Adrenal gland (tissue), 12 donors: Measurements from ENCODE around the gene YTHDF1. TPM values are rescaled to one million over a fixed set of nuclear protein-coding genes. Genes with fewer than 3 reads are reported as not detected.

Source experiments
- DNase-seq, 7 donors: peaks; one replicate each; pipeline ENCODE4 v3.0.0-alpha.2; 2019 to 2020
- H3K27ac ChIP-seq, 5 donors: fragments of 200-600 bp; sonication (generic) in 4 of 5; 1 replicate in 3 of 5; 2 replicates in 2 of 5; pipeline versions ENCODE4 v1.5.1 to v1.8.0; 2016 to 2020; ENCODE audit warnings: mild to moderate bottlenecking in 1 of 5
- H3K27me3 ChIP-seq: fragments of 200-600 bp; 2 replicates; pipeline ENCODE4 v1.8.0; 2021
- H3K36me3 ChIP-seq, 2 donors: fragments of 200-600 bp; replicated peaks in 1 of 2; 1 replicate in 1 of 2; 2 replicates in 1 of 2; pipeline versions ENCODE4 v1.5.1 to v1.8.0; 2018 to 2022
- H3K4me1 ChIP-seq, 2 donors: fragments of 200-600 bp; replicated peaks in 1 of 2; 1 replicate in 1 of 2; 2 replicates in 1 of 2; pipeline versions ENCODE4 v1.5.1 to v1.8.0; 2018 to 2021
- H3K4me3 ChIP-seq, 4 donors: fragments of 200-600 bp; sonication (generic) in 3 of 4; one replicate each; pipeline ENCODE4 v1.5.1; 2016 to 2018
- H3K9me3 ChIP-seq, 3 donors: fragments of 200-600 bp; sonication (generic) in 1 of 3; replicated peaks in 1 of 3; 1 replicate in 2 of 3; 2 replicates in 1 of 3; pipeline versions ENCODE4 v1.5.1 to v1.8.0; 2016 to 2021
- POLR2A ChIP-seq, 2 donors: fragments of 450-650 bp; IDR thresholded peaks; one replicate each; pipeline ENCODE4 v1.6.1; 2017; ENCODE audit warnings: antibody characterized with exemption in 2 of 2, mild to moderate bottlenecking in 2 of 2, moderate library complexity in 1 of 2
- WGBS, 4 donors: extraction: QIAGEN DNeasy Blood & Tissue Kit in 2 of 4; methylation state at CpG; one replicate each; pipeline versions ENCODE4 v1.1.5 to v1.1.7; 2013 to 2017; 5-methylcytosine and 5-hydroxymethylcytosine counted together
- intact Hi-C, 2 donors: fragments of 100-400 bp; cut with DNase I; formaldehyde crosslinking; loops; one replicate each; pipeline versions ENCODE4 v1.14.1 to v1.15.0; 2022 to 2023
- polyA plus RNA-seq, 3 donors: library from polyadenylated mRNA; stranded (reverse); fragments of 200-250 nt in 2 of 3; fragments of 350-450 nt in 1 of 3; fragmentation: Illumina TruSeq in 1 of 3; extraction: RNeasy Lipid Tissue Mini Kit (QIAGEN cat#74804) in 1 of 3; gene quantifications; one replicate each; pipeline ENCODE4 v1.2.3, GENCODE V29; 2013 to 2014
- total RNA-seq, 9 donors: library from RNA; depleted of rRNA in 4 of 9; stranded (reverse); fragments of >200 nt in 4 of 9; fragments of 120-200 nt in 1 of 9; fragmentation: NEBNext Ultra II Directional in 1 of 9; extraction: Animal tissue kit (Norgen Biotek cat#: 25700) in 1 of 9; gene quantifications; one replicate each; pipeline versions ENCODE4 v1.1.0 to v1.2.4, GENCODE V29; 2013 to 2023
- TF ChIP-seq, protein P1 (sequence below), 6 experiments: fragments of 450-650 bp in 4 of 6; fragments of 200-600 bp in 2 of 6; sonication (generic) in 1 of 6; IDR thresholded peaks; 1 replicate in 5 of 6; 2 replicates in 1 of 6; pipeline versions ENCODE4 v1.5.1 to v1.8.0; 2016 to 2021; ENCODE audit warnings: antibody characterized with exemption in 6 of 6, mild to moderate bottlenecking in 2 of 6, moderate library complexity in 1 of 6
- donor health status: healthy with polysubstance abuse.
- donor health status: Bipolar disorder and iron deficiency.
- donor health status: DM: yes; HTN: yes; CAD: no.
- donor health status: DM: no; HTN: no; CAD: no.
- donor health status: DM: no; HTN: no; CAD: no.
- donor health status: DM: yes; HTN: yes; CAD: no.

The YTHDF1 gene
- total and polyA plus RNA-seq, 12 donors = 18.1 to 41.9 (median 32.5) TPM

DNA sequence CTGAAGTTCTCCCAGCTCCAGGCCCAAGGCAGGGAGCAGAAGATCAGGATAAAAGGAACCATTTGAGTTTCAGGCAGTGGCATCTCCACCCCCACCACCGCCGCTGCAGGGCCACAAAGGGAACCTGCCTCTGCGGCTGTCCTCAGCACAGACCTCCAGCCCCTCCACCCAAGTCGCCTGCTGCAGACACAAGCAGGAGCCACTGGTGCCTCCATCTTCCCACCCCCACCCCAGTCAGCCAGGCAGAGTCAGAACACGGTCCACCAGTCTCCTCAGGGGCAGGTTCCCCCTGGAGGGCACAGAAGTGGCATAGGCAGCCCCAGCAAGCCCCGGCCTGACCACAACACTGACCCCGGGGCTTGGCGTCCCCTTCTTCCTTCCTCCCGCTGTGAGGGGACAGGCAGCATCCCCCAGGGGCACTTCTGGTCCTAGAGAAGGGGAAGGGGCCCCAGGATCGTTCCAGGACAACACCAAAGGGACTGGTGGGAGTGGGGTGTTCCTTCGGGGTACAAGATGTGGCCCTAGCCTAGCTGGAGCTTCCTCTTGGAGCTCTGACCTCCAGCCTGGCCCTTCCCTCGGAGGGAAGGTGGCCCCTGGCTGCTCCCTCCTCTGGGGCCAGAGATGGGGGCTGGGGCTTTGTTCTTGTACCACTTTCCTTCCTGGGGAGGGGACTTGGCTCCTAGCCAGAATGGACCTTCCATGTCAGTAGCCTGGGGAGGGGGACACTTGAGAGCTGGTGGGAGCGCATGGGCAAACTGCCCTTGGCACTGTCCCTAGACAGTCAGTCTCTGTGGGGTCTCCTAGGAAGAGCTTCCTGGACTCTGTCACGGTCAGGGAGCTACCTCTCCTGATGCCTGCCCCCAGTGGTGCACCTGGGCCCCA is 36.0 kb downstream of the YTHDF1 start:
- TF ChIP-seq POLR2A (IDR thresholded peaks at IDR 0.05) = no peak
- TF ChIP-seq, protein P1, sequence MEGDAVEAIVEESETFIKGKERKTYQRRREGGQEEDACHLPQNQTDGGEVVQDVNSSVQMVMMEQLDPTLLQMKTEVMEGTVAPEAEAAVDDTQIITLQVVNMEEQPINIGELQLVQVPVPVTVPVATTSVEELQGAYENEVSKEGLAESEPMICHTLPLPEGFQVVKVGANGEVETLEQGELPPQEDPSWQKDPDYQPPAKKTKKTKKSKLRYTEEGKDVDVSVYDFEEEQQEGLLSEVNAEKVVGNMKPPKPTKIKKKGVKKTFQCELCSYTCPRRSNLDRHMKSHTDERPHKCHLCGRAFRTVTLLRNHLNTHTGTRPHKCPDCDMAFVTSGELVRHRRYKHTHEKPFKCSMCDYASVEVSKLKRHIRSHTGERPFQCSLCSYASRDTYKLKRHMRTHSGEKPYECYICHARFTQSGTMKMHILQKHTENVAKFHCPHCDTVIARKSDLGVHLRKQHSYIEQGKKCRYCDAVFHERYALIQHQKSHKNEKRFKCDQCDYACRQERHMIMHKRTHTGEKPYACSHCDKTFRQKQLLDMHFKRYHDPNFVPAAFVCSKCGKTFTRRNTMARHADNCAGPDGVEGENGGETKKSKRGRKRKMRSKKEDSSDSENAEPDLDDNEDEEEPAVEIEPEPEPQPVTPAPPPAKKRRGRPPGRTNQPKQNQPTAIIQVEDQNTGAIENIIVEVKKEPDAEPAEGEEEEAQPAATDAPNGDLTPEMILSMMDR (IDR thresholded peaks at IDR 0.05) = no peak
- no peak for DNase-seq
- peaks cover 71% of the 10 kb centered on the region for H3K27me3 ChIP-seq
- WGBS, 4 donors = 7 to 35% (median 22%) methylated on average over 3 to 14 of the region's 14 CpGs
- intact Hi-C loops = loop anchor here (5.0 to 10.0 kb wide), 3 partner anchors 52 to 125 kb away; no protein-coding TSS in a partner anchor
- H3K9me3 ChIP-seq = no peaks in the 10 kb centered on the region
- H3K4me1 ChIP-seq = peaks cover 0 to 20% of the 10 kb centered on the region in 2 donors
- H3K36me3 ChIP-seq = no peaks in the 10 kb centered on the region
- H3K4me3 ChIP-seq = no peak overlapping the region
- no peak overlapping the region for H3K27ac ChIP-seq

DNA sequence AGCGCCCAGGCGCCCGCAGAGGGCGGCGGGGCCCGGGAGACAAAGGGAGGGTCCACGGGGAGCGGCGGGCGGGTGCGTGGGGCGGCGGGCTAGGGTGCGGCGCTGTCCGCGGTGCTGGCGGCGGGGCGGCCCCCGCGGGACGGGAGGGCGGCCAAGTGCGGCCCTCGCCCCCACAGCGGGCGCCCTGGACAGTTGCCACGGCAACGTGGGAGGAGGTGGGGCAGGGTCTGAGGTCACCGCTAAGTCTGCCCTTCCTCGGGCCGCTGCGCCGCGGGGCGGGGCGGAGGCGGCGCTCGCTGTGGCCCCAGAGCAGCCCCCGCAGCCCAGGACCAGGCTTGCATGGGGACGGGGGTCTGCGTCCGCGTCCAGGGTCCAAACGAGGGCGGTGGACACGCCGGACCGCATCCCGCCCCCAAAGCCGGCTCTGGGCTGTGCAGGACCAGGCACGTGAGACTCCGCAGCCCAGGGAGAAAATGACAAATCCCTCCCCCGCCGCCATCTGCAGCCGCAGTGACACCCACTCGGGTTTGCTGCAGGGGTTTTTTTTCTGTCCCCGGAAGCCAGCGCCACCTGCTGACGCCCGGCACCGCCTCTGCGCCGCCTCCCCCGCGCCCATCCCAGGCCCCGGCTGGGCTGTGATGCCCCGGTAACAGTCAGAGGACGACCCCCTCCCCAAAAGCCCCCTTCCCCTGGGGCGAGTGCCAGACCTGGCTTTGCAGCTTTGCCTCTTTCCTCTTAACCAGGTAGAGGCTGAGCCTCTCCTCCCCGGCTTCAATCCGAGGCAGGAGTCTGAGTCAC is 36.8 kb downstream of the YTHDF1 start:
- intact Hi-C loops = loop anchor here (5.0 to 10.0 kb wide), 2 partner anchors 122 to 124 kb away; no protein-coding TSS in a partner anchor
- no peaks in the 10 kb centered on the region for H3K36me3 ChIP-seq
- H3K27ac ChIP-seq = no peak overlapping the region
- no peaks in the 10 kb centered on the region for H3K9me3 ChIP-seq
- TF ChIP-seq POLR2A (IDR thresholded peaks at IDR 0.05) = no peak
- TF ChIP-seq, protein P1 (IDR thresholded peaks at IDR 0.05) = peak; percentile 14 to 45 (median 30)
- 1 to 5% (median 3%) methylated on average over 6 to 74 of the region's 74 CpGs for WGBS, 4 donors
- peak in 6 of 7 donors; percentile 21 to 33 (median 24) for DNase-seq
- H3K4me3 ChIP-seq = peak overlapping the region in 1 of 4 donors; percentile 12
- H3K4me1 ChIP-seq = peaks cover 0 to 20% of the 10 kb centered on the region in 2 donors
- peaks cover 80% of the 10 kb centered on the region for H3K27me3 ChIP-seq

DNA sequence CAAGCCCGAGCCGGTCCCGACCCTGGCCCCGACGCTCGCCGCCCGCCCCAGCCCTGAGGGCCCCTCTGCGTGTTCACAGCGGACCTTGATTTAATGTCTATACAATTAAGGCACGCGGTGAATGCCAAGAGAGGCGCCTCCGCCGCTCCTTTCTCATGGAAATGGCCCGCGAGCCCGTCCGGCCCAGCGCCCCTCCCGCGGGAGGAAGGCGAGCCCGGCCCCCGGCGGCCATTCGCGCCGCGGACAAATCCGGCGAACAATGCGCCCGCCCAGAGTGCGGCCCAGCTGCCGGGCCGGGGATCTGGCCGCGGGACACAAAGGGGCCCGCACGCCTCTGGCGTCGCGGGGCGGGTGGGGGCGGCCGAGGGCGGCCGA is 37.5 kb downstream of the YTHDF1 start:
- intact Hi-C loops = loop anchor here (5.0 to 10.0 kb wide), 2 partner anchors 121 to 124 kb away; no protein-coding TSS in a partner anchor
- 1 to 2% methylated on average over 49 of the region's 49 CpGs; no CpG with 5 or more reads in 2 of the 4 donors for WGBS, 4 donors
- DNase-seq = no peak
- peak overlapping the region in 1 of 4 donors; percentile 12 for H3K4me3 ChIP-seq
- H3K9me3 ChIP-seq = no peaks in the 10 kb centered on the region
- H3K27ac ChIP-seq = no peak overlapping the region
- peaks cover 0 to 20% of the 10 kb centered on the region in 2 donors for H3K4me1 ChIP-seq
- H3K36me3 ChIP-seq = no peaks in the 10 kb centered on the region
- TF ChIP-seq POLR2A (IDR thresholded peaks at IDR 0.05) = no peak
- TF ChIP-seq, protein P1 (IDR thresholded peaks at IDR 0.05) = no peak
- peaks cover 86% of the 10 kb centered on the region for H3K27me3 ChIP-seq
